Mesendoderm (in vitro differentiated cells): ENCODE measurements around the gene WNK2.

Source experiments
- DNase-seq: peaks from one replicate; pipeline ENCODE4 v3.0.0; 2013
- H2AK5ac ChIP-seq: 2 replicates; pipeline ENCODE4 v1.6.1; 2013; ENCODE audit warnings: low read length, inconsistent platforms
- H2BK120ac ChIP-seq: 2 replicates; pipeline ENCODE4 v1.6.1; 2013; ENCODE audit warnings: low read depth, mild to moderate bottlenecking, low read length, moderate library complexity, mixed read lengths
- H2BK15ac ChIP-seq: replicated peaks from 2 replicates; pipeline ENCODE4 v1.6.1; 2013; ENCODE audit warnings: low read depth, mild to moderate bottlenecking, moderate library complexity
- H2BK5ac ChIP-seq: 2 replicates; pipeline ENCODE4 v1.6.1; 2013; ENCODE audit warnings: low read length, inconsistent platforms
- H3K18ac ChIP-seq: 2 replicates; pipeline ENCODE4 v1.6.1; 2013; ENCODE audit warnings: mild to moderate bottlenecking, low read length, mixed read lengths
- H3K23ac ChIP-seq: one replicate; pipeline ENCODE4 v1.6.1; 2013; ENCODE audit warnings: low read length
- H3K27ac ChIP-seq: 2 replicates; pipeline ENCODE4 v1.5.1; 2013; ENCODE audit warnings: low read depth, mild to moderate bottlenecking, inconsistent platforms, low read length, moderate library complexity
- H3K27me3 ChIP-seq: 2 replicates; pipeline ENCODE4 v1.6.1; 2013; ENCODE audit warnings: low read length, control low read depth, mild to moderate bottlenecking, inconsistent platforms; ENCODE audit not compliant: insufficient read depth, poor library complexity
- H3K36me3 ChIP-seq: 2 replicates; pipeline ENCODE4 v1.6.1; 2013; ENCODE audit warnings: low read length, inconsistent platforms; ENCODE audit not compliant: control insufficient read depth, insufficient read depth
- H3K4ac ChIP-seq: one replicate; pipeline ENCODE4 v1.6.1; 2013; ENCODE audit warnings: low read depth, mild to moderate bottlenecking, low read length, moderate library complexity
- H3K4me1 ChIP-seq: 2 replicates; pipeline ENCODE4 v1.6.1; 2013; ENCODE audit warnings: low read depth, low read length, inconsistent platforms; ENCODE audit not compliant: control insufficient read depth
- H3K4me2 ChIP-seq: 2 replicates; pipeline ENCODE4 v1.6.1; 2013; ENCODE audit warnings: low read length
- H3K4me3 ChIP-seq: 2 replicates; pipeline ENCODE4 v1.5.1; 2013; ENCODE audit warnings: mild to moderate bottlenecking, low read length
- H3K56ac ChIP-seq: one replicate; pipeline ENCODE4 v1.6.1; 2013; ENCODE audit warnings: low read length
- H3K79me1 ChIP-seq: 2 replicates; pipeline ENCODE4 v1.6.1; 2013; ENCODE audit warnings: low read length, inconsistent platforms
- H3K79me2 ChIP-seq: 2 replicates; pipeline ENCODE4 v1.6.1; 2013; ENCODE audit warnings: mild to moderate bottlenecking, low read length; ENCODE audit not compliant: control insufficient read depth, insufficient read depth
- H3K9ac ChIP-seq: 2 replicates; pipeline ENCODE4 v1.6.1; 2013; ENCODE audit warnings: low read length, inconsistent platforms
- H4K5ac ChIP-seq: one replicate; pipeline ENCODE4 v1.6.1; 2013; ENCODE audit warnings: low read length
- H4K8ac ChIP-seq: one replicate; pipeline ENCODE4 v1.6.1; 2013; ENCODE audit warnings: low read depth, mild to moderate bottlenecking, control low read depth, low read length, moderate library complexity
- WGBS: extraction: QIAGEN DNeasy Blood & Tissue Kit; methylation state at CpG from one replicate; pipeline ENCODE4 v1.1.7; 2013; ENCODE audit warnings: low lambda C conversion rate, missing lambda C conversion rate; ENCODE audit not compliant: insufficient coverage; ENCODE audit errors: extremely low coverage; 5-methylcytosine and 5-hydroxymethylcytosine counted together

The WNK2 gene

GRCh38 chr9:93223260-93224180, 39.6 kb downstream of the WNK2 start:
- no peak overlapping the region for H4K5ac ChIP-seq
- no CpG with 5 or more reads among the region's 16 CpGs for WGBS
- no peaks in the 10 kb centered on the region for H3K4me1 ChIP-seq
- no peak overlapping the region for H3K56ac ChIP-seq
- H3K36me3 ChIP-seq: no peaks in the 10 kb centered on the region
- no peak overlapping the region for H3K27ac ChIP-seq
- H3K79me2 ChIP-seq: no peaks in the 10 kb centered on the region
- H2BK5ac ChIP-seq: no peak overlapping the region
- H3K79me1 ChIP-seq: no peaks in the 10 kb centered on the region
- H3K4ac ChIP-seq: no peak overlapping the region
- H3K18ac ChIP-seq: no peak overlapping the region
- no peak overlapping the region for H2BK15ac ChIP-seq
- H2BK120ac ChIP-seq: no peak overlapping the region
- DNase-seq: no peak
- H4K8ac ChIP-seq: no peak overlapping the region
- H3K23ac ChIP-seq: no peak overlapping the region
- H3K27me3 ChIP-seq: no peaks in the 10 kb centered on the region
- no peak overlapping the region for H3K4me3 ChIP-seq
- no peak overlapping the region for H3K9ac ChIP-seq
- H2AK5ac ChIP-seq: no peak overlapping the region
- no peak overlapping the region for H3K4me2 ChIP-seq

DNA sequence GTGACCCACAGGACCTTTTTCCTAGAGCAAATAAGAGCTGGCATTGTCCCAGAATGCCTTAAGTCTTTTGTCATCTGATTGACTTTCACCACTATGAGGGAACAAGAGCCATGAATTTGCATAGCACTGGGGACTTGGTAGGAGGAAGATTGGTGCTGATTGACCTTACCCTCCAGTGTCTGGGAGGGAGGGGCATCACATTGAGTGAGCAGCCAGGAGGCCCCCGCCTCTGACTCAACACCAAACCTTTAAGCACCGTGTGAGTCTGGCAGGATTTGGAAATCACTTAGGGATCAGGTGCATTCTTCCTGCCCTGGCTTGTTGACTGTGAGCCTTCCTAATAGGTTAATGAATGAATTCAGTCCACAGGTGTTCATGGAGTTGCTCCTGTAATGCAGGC, 40.7 kb downstream of the WNK2 start:
- no peak overlapping the region for H4K8ac ChIP-seq
- H3K36me3 ChIP-seq: no peaks in the 10 kb centered on the region
- no peak overlapping the region for H3K23ac ChIP-seq
- no peak overlapping the region for H2AK5ac ChIP-seq
- DNase-seq: peak; percentile 68
- H3K4me3 ChIP-seq: no peak overlapping the region
- no peaks in the 10 kb centered on the region for H3K27me3 ChIP-seq
- no peak overlapping the region for H3K56ac ChIP-seq
- no peak overlapping the region for H3K27ac ChIP-seq
- H2BK15ac ChIP-seq: no peak overlapping the region
- H3K4ac ChIP-seq: no peak overlapping the region
- no peak overlapping the region for H3K18ac ChIP-seq
- no peaks in the 10 kb centered on the region for H3K4me1 ChIP-seq
- no peak overlapping the region for H3K9ac ChIP-seq
- WGBS: no CpG with 5 or more reads among the region's 2 CpGs
- H3K79me2 ChIP-seq: no peaks in the 10 kb centered on the region
- no peak overlapping the region for H4K5ac ChIP-seq
- H2BK5ac ChIP-seq: no peak overlapping the region
- H3K4me2 ChIP-seq: no peak overlapping the region
- H3K79me1 ChIP-seq: no peaks in the 10 kb centered on the region
- H2BK120ac ChIP-seq: no peak overlapping the region

GRCh38 chr9:93225417-93225816, 41.5 kb downstream of the WNK2 start:
- Histone ChIP-seq H3K36me3 (no peaks in the 10 kb centered on the region), H2BK5ac (no peak overlapping the region), H2BK15ac (no peak overlapping the region), H3K4me3 (no peak overlapping the region), H2AK5ac (no peak overlapping the region), H3K4ac (no peak overlapping the region), H3K79me2 (no peaks in the 10 kb centered on the region), H3K23ac (no peak overlapping the region), H3K27me3 (no peaks in the 10 kb centered on the region), H3K18ac (no peak overlapping the region), H3K79me1 (no peaks in the 10 kb centered on the region), H2BK120ac (no peak overlapping the region), H3K27ac (no peak overlapping the region), H4K5ac (no peak overlapping the region), H3K9ac (no peak overlapping the region), H3K56ac (no peak overlapping the region), H4K8ac (no peak overlapping the region), H3K4me1 (no peaks in the 10 kb centered on the region), H3K4me2 (no peak overlapping the region)
- no CpG with 5 or more reads among the region's 7 CpGs for WGBS
- DNase-seq: no peak

GRCh38 chr9:93225892-93226291, 42.0 kb downstream of the WNK2 start:
- Histone ChIP-seq H3K4me2 (no peak overlapping the region), H3K4me1 (no peaks in the 10 kb centered on the region), H3K56ac (no peak overlapping the region), H3K4me3 (no peak overlapping the region), H3K36me3 (no peaks in the 10 kb centered on the region), H3K79me1 (no peaks in the 10 kb centered on the region), H4K5ac (no peak overlapping the region), H3K79me2 (no peaks in the 10 kb centered on the region), H2AK5ac (no peak overlapping the region), H2BK120ac (no peak overlapping the region), H3K27me3 (no peaks in the 10 kb centered on the region), H3K4ac (no peak overlapping the region), H3K23ac (no peak overlapping the region), H3K27ac (no peak overlapping the region), H3K9ac (no peak overlapping the region), H3K18ac (no peak overlapping the region), H2BK15ac (no peak overlapping the region), H4K8ac (no peak overlapping the region), H2BK5ac (no peak overlapping the region)
- WGBS: no CpG with 5 or more reads among the region's 9 CpGs
- no peak for DNase-seq

GRCh38 chr9:93226819-93227218, 42.9 kb downstream of the WNK2 start:
- no peaks in the 10 kb centered on the region for H3K36me3 ChIP-seq
- no peaks in the 10 kb centered on the region for H3K4me1 ChIP-seq
- no peak overlapping the region for H3K9ac ChIP-seq
- no peak overlapping the region for H2BK5ac ChIP-seq
- H3K79me1 ChIP-seq: no peaks in the 10 kb centered on the region
- no peak overlapping the region for H3K23ac ChIP-seq
- H3K79me2 ChIP-seq: no peaks in the 10 kb centered on the region
- no peak overlapping the region for H3K4me2 ChIP-seq
- H3K18ac ChIP-seq: no peak overlapping the region
- H2BK15ac ChIP-seq: no peak overlapping the region
- H3K4me3 ChIP-seq: no peak overlapping the region
- H3K56ac ChIP-seq: no peak overlapping the region
- H4K5ac ChIP-seq: no peak overlapping the region
- no peak overlapping the region for H2AK5ac ChIP-seq
- no peak overlapping the region for H4K8ac ChIP-seq
- no peaks in the 10 kb centered on the region for H3K27me3 ChIP-seq
- no peak overlapping the region for H3K4ac ChIP-seq
- H2BK120ac ChIP-seq: no peak overlapping the region
- no peak overlapping the region for H3K27ac ChIP-seq
- no CpG with 5 or more reads among the region's 5 CpGs for WGBS
- no peak for DNase-seq

- Histone ChIP-seq H3K36me3 (no peaks in the 10 kb centered on the region), H3K4me1 (no peaks in the 10 kb centered on the region), H3K79me1 (no peaks in the 10 kb centered on the region), H2BK15ac (no peak overlapping the region), H3K9ac (no peak overlapping the region), H4K5ac (no peak overlapping the region), H2AK5ac (no peak overlapping the region), H2BK5ac (no peak overlapping the region), H3K4me2 (no peak overlapping the region), H3K23ac (no peak overlapping the region), H3K18ac (no peak overlapping the region), H3K27ac (no peak overlapping the region), H2BK120ac (no peak overlapping the region), H3K27me3 (no peaks in the 10 kb centered on the region), H3K4ac (no peak overlapping the region), H3K79me2 (no peaks in the 10 kb centered on the region), H3K4me3 (no peak overlapping the region), H3K56ac (no peak overlapping the region), H4K8ac (no peak overlapping the region)
- WGBS: no CpG with 5 or more reads among the region's 7 CpGs
- DNase-seq: no peak
Measured at GRCh38 chr9:93228030-93228429, 44.1 kb downstream of the WNK2 start.
